GM19238 (cell line): ENCODE measurements around the gene CPSF4L.

Experiments used
- DNase-seq: peaks from one replicate; pipeline ENCODE4 v3.0.0; 2011; ENCODE audit warnings: low spot score; ENCODE audit not compliant: insufficient read length

CPSF4L gene

DNA sequence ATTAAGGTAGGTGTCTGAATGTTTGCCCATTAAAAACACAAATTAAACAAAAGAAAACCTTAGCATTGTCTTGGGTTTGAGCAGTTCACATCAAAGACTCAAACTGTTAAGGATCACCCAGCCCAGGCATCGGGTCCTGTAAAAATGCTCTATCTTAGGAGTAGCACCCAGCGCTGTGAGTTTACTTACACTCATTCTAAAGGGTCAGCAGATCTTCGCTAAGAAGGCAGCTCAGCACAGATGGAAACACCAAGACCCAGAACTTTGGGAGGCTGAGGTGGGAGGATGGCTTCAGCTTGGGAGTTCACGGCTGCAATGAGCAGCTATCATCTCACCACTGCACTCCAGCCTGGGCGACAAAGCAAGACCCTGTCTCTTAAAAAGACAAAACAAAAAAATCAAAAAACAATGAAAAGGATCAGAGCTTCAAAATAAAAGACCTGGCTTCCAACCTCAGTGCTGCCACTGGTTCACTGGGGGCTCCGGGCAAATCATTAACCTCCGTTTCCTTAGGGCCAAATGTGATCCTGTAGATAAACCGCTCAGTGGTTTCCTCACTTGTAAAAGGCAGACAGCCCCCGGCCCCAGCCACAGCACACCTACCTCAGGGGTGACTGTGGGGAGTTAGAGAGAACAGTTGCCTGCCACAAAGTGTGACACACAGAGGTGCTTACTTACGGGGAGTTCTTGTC lies 57.7 kb downstream of the CPSF4L start:
- DNase-seq, result no peak

DNA sequence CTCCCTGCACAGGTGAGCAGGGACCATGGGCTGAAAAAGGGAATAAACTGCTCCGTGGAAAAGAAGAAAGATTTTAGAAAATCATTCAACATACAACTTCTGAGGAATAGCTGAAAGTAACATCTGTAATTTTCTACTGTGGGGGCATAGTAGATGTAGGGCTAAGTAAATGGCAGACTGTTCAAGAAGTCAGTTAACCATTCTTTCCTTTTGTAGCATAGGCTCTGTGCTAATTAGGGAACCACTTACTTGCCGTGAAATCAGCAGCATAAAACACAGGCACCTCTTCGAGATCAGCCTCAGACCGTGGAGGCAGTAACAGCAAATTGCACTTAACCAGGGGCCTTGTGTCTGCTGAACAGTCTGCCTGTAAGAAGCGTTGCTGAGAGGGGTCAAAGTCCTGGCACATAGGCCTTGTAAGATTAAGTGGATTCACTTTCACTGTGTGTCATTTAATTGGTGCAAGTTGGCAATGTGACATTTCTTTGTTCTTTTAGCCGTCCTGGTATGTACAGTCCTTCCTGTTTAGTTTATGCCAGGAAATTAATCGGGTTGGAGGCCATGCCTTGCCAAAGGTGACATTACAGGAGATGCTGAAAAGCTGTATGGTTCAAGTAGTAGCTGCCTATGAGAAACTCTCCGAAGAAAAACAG lies 58.4 kb downstream of the CPSF4L start:
- DNase-seq, result no peak

DNA sequence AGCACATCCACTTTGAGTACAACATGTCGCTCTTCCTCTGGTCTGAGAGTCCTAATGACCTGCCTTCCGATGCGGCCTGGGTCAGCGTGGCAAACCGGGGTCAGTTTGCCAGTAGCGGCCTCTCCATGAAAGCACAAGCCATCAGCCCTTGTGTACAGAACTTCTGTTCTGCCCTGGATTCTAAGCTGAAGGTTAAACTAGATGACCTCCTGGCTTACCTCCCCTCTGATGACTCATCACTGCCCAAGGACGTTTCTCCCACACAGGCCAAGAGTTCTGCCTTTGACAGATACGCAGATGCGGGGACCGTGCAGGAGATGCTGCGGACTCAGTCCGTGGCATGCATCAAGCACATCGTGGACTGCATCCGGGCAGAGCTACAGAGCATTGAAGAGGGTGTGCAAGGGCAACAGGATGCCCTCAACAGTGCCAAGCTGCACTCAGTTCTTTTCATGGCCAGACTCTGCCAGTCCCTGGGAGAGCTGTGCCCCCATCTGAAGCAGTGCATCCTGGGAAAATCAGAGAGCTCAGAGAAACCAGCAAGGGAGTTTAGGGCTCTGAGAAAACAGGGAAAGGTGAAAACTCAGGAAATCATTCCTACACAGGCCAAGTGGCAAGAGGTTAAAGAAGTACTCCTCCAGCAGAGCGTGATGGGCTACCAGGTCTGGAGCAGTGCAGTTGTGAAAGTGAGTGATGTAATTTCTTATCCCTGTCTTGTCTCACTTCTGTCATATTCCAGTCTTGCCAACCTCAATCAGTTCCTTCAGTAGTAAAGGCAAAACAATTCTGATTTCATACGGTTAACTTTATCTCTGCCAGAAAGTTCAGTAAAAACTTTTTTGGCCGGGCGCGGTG lies 60.2 kb downstream of the CPSF4L start:
- no peak for DNase-seq

DNA sequence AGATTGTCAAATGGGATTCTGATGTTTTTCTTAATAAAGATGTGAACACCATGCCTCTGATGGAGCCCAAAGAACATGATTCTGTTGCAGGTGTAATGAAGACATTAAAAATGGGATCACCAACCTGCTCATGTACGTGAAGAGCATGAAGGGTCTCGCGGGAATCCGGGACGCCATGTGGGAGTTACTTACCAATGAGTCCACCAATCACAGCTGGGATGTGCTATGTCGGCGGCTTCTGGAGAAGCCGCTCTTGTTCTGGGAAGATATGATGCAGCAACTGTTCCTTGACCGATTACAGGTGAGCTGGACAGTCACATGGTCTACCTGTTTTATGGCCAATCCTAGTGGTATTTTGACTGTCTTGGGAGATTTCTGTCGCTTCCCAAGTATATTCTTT lies 61.2 kb downstream of the CPSF4L start:
- no peak for DNase-seq

DNA sequence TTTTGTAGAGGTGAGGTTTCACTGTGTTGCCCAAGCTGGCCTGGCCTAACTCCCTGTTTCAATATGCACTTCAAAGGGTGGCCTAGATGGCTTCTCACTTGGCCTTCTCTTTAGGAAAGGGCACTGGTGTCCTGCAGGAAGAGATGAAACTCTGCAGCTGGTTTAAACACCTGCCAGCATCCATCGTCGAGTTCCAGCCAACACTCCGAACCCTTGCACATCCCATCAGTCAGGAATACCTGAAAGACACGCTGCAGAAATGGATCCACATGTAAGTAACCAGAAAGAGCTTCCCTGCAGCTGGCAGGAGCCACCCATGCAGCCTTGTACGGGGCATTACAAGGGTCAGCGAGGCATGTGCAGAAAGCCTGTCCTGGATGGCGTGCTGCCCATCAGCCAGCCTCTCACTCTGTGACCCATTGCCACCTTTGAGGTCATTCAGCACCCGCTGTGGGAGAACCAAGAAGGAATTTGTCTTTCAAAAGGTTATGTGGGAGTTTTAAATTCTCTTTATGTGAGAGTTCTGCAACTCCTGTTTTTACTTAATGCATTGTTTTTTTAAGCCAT lies 61.8 kb downstream of the CPSF4L start:
- DNase-seq, result no peak

DNA sequence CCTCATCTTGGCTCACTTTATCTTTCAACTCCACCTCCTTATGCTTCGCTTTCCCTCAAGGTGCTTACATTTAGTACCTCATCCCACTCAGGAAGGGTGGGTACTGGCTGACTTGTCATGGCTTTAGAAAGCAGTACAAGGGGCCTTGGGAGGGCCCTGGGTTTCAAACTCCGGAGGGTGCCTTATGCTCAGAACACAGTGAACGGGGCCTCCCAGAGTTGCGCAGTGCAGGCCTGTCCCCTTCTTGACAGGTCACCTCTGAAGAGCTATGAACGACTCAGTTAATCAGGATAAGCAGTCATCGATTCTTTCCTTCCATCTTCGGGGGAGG lies 62.8 kb downstream of the CPSF4L start:
- DNase-seq, result no peak
